Keratinocyte (primary cell): ENCODE data around the gene BCL11B.

Experiments
- CTCF ChIP-seq, 3 experiments: IDR thresholded peaks in 1 of 3; conservative IDR thresholded peaks in 1 of 3; optimal IDR thresholded peaks in 1 of 3; 2 replicates in 2 of 3; 3 replicates in 1 of 3; pipeline versions ENCODE3 to v1.5.1; 2011; ENCODE audit warnings: low read length in 3 of 3, mild to moderate bottlenecking in 3 of 3, moderate library complexity in 2 of 3, control low read depth in 1 of 3, inconsistent platforms in 1 of 3; ENCODE audit not compliant: insufficient read depth in 2 of 3; ENCODE audit errors: extremely low read depth in 1 of 3
- EZH2 ChIP-seq: IDR thresholded peaks from one replicate; pipeline ENCODE4 v1.6.1; 2012; ENCODE audit warnings: inconsistent platforms, mild to moderate bottlenecking, low read length, moderate library complexity

GRCh38 chr14:99122521-99123125, 149.4 kb downstream of the BCL11B start:
- no peak for TF ChIP-seq EZH2
- no peak for TF ChIP-seq CTCF (optimal IDR thresholded peaks at IDR 0.05 in 1 of 3, IDR thresholded peaks at IDR 0.05 in 1 of 3, conservative IDR thresholded peaks at IDR 0.05 in 1 of 3; ENCODE audit: extremely low read depth in 1 of 3, insufficient read depth in 2 of 3, low read length in 3 of 3)
